Activated naive CD4-positive, alpha-beta T cell treated with anti-CD3 and anti-CD28 coated beads, Interleukin-2, amount 50 U/mL, for 24 hours (primary cell): ENCODE measurements around the gene PPP3CB.
A peak's percentile ranks its signal among the peaks of the same experiment; 100 is the strongest.
"Not testable (repeated sequence)": the region's sequence is repeated elsewhere in the genome, so short reads cannot be mapped to it uniquely, and the experiment has no call there.

Source experiments
- H3K27ac Mint-ChIP-seq: one replicate; pipeline ENCODE4 v1.8.0; 2021; ENCODE audit warnings: mild to moderate bottlenecking, mixed read lengths
- H3K27me3 Mint-ChIP-seq: one replicate; pipeline ENCODE4 v1.8.0; 2021; ENCODE audit warnings: mixed read lengths
- H3K36me3 Mint-ChIP-seq: one replicate; pipeline ENCODE4 v1.8.0; 2021; ENCODE audit warnings: mixed read lengths
- H3K4me1 Mint-ChIP-seq: one replicate; pipeline ENCODE4 v1.8.0; 2021; ENCODE audit warnings: mixed read lengths
- H3K4me3 Mint-ChIP-seq: one replicate; pipeline ENCODE4 v1.8.0; 2021; ENCODE audit warnings: mild to moderate bottlenecking, mixed read lengths
- H3K9me3 Mint-ChIP-seq: one replicate; pipeline ENCODE4 v1.8.0; 2021; ENCODE audit warnings: mixed read lengths

PPP3CB gene

GRCh38 chr10:73408978-73409521 lies 86.8 kb downstream of the PPP3CB start:
- Mint-ChIP-seq H3K27me3 (no peaks in the 10 kb centered on the region), H3K9me3 (no peaks in the 10 kb centered on the region), H3K4me1 (peaks cover 68% of the 10 kb centered on the region), H3K27ac (no peak overlapping the region), H3K36me3 (peaks cover 14% of the 10 kb centered on the region), H3K4me3 (peak overlapping the region; percentile 63)

- Mint-ChIP-seq H3K27ac (no peak overlapping the region), H3K36me3 (peaks cover 14% of the 10 kb centered on the region), H3K27me3 (no peaks in the 10 kb centered on the region), H3K9me3 (no peaks in the 10 kb centered on the region), H3K4me1 (peaks cover 75% of the 10 kb centered on the region), H3K4me3 (peak overlapping the region; percentile 19)
These were observed 87.8 kb downstream of the PPP3CB start for GRCh38 chr10:73408061-73408460.

- H3K36me3 Mint-ChIP-seq, result peaks cover 14% of the 10 kb centered on the region
- no peak overlapping the region for H3K4me3 Mint-ChIP-seq
- H3K4me1 Mint-ChIP-seq, result peaks cover 74% of the 10 kb centered on the region
- no peak overlapping the region for H3K27ac Mint-ChIP-seq
- H3K27me3 Mint-ChIP-seq, result no peaks in the 10 kb centered on the region
- no peaks in the 10 kb centered on the region for H3K9me3 Mint-ChIP-seq
These were observed 88.3 kb downstream of the PPP3CB start for GRCh38 chr10:73407495-73407894.

DNA sequence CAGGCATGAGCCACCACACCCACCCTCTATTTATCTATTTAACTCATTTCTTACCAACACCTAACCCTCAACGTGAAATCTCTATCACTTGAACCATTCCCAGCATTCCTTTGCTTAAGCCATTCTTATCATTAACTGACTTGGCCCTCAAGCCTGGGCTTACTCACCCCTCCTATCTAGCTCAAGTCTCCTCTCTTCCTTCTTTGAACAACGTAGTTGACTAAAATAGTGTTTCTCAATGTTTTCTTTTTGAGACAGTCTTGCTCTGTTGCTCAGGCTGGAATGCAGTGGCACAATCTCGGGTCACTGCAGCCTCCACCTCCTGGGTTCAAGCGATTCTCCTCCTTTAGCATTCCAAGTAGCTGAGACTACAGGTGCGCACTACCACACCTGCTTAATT lies 89.0 kb downstream of the PPP3CB start:
- H3K4me3 Mint-ChIP-seq, result peak overlapping the region; percentile 45
- H3K27me3 Mint-ChIP-seq, result no peaks in the 10 kb centered on the region
- no peak overlapping the region for H3K27ac Mint-ChIP-seq
- H3K36me3 Mint-ChIP-seq, result peaks cover 14% of the 10 kb centered on the region
- H3K4me1 Mint-ChIP-seq, result peaks cover 71% of the 10 kb centered on the region
- H3K9me3 Mint-ChIP-seq, result no peaks in the 10 kb centered on the region

DNA sequence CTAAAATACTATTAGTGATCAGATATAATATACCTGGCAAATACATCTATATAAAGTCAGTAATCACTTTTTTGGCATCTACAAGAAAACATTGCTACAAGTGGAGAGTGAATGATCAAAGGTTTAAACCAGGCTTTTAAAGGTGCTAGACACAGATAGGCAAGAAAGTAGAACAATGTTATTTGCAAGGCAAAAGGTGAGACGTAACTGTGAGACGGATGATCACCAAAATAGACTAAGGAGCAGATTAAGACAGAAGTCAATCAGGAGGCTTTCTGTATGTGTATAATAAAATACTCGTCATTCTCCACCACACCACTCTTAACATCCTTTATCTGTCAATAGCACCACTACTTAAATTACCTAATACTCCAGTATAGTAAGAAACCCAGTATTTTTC lies 90.3 kb downstream of the PPP3CB start:
- Mint-ChIP-seq H3K4me1 (peaks cover 66% of the 10 kb centered on the region), H3K27ac (peak overlapping the region; percentile 35), H3K4me3 (no peak overlapping the region), H3K36me3 (peaks cover 9% of the 10 kb centered on the region), H3K9me3 (no peaks in the 10 kb centered on the region), H3K27me3 (no peaks in the 10 kb centered on the region)

DNA sequence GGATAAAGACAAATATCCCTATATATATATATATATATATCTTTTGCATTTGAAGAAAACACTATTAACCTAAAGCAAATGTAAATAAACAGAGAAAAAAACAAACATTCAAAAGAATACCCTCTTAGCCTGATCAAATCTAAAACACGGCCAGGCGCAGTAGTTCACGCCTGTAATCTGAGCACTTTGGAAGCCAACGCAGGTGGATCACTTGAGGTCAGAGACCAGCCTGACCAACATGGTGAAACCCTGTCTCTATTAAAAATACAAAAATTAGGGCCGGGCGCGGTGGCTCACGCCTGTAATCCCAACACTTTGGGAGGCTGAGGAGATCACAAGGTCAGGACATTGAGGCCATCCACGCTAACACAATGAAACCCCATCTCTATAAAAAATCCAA lies 91.1 kb downstream of the PPP3CB start:
- no peaks in the 10 kb centered on the region for H3K27me3 Mint-ChIP-seq
- no peaks in the 10 kb centered on the region for H3K9me3 Mint-ChIP-seq
- H3K4me3 Mint-ChIP-seq, result no peak overlapping the region
- H3K36me3 Mint-ChIP-seq, result peaks cover 6% of the 10 kb centered on the region
- no peak overlapping the region for H3K27ac Mint-ChIP-seq
- peaks cover 59% of the 10 kb centered on the region for H3K4me1 Mint-ChIP-seq

DNA sequence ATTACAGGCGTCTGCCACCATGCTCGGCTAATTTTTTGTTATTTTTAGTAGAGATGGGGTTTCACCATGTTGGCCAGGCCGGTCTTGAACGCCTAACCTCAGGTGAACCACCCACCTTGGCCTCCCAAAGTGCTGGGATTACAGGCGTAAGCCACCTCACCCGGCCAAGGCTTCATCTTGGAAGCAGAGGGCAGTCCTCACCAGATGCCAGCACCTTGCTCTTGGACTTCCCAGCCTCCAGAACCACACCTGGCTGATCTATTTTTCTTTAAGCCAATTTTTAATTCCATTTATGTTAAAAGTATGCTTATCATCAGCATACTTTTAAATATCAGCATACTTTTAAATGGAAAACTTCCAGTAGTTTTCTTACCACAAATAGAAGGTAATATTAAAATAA lies 94.2 kb downstream of the PPP3CB start:
- Mint-ChIP-seq H3K4me3 (no peak overlapping the region), H3K27ac (no peak overlapping the region), H3K9me3 (no peaks in the 10 kb centered on the region), H3K36me3 (peaks cover 2% of the 10 kb centered on the region), H3K27me3 (no peaks in the 10 kb centered on the region), H3K4me1 (peaks cover 35% of the 10 kb centered on the region)

GRCh38 chr10:73399063-73399462 lies 96.8 kb downstream of the PPP3CB start:
- Mint-ChIP-seq H3K4me3 (no peak overlapping the region), H3K36me3 (peaks cover 9% of the 10 kb centered on the region), H3K4me1 (peaks cover 23% of the 10 kb centered on the region), H3K27ac (peak overlapping the region; percentile 17), H3K9me3 (no peaks in the 10 kb centered on the region), H3K27me3 (no peaks in the 10 kb centered on the region)

- peaks cover 19% of the 10 kb centered on the region for H3K4me1 Mint-ChIP-seq
- no peak overlapping the region for H3K27ac Mint-ChIP-seq
- no peaks in the 10 kb centered on the region for H3K9me3 Mint-ChIP-seq
- H3K36me3 Mint-ChIP-seq, result peaks cover 12% of the 10 kb centered on the region
- no peaks in the 10 kb centered on the region for H3K27me3 Mint-ChIP-seq
- no peak overlapping the region for H3K4me3 Mint-ChIP-seq
These were observed 97.8 kb downstream of the PPP3CB start for GRCh38 chr10:73398024-73398423.

GRCh38 chr10:73394325-73394724 lies 101.5 kb downstream of the PPP3CB start:
- not testable (repeated sequence) for H3K9me3 Mint-ChIP-seq, H3K27me3 Mint-ChIP-seq, H3K27ac Mint-ChIP-seq, H3K4me3 Mint-ChIP-seq
- Mint-ChIP-seq H3K4me1 (peaks cover 13% of the 10 kb centered on the region), H3K36me3 (peaks cover 21% of the 10 kb centered on the region)

- Mint-ChIP-seq H3K27me3 (no peaks in the 10 kb centered on the region), H3K4me3 (no peak overlapping the region), H3K4me1 (peaks cover 5% of the 10 kb centered on the region), H3K27ac (no peak overlapping the region), H3K9me3 (no peaks in the 10 kb centered on the region), H3K36me3 (peaks cover 21% of the 10 kb centered on the region)
These were observed 107.6 kb downstream of the PPP3CB start for GRCh38 chr10:73388228-73388627.

DNA sequence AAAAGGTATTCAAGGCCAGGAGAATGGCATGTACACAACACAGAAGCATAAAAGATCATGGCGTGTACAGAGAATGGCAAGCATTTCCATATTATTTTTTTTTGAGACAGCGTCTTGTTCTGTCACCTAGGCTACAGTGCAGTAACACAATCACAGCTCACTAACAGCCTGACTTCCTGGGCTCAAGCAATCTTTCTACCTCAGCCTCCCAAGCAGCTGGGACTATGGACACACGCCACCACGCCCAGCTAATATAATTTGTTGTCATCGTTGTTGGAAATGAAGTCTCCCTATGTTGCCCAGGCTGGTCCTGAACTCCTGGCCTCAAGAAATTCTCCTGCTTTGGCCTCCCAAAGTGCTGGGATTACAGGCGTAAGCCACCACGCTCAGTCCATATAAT lies 109.2 kb downstream of the PPP3CB start:
- peaks cover 2% of the 10 kb centered on the region for H3K4me1 Mint-ChIP-seq
- no peak overlapping the region for H3K4me3 Mint-ChIP-seq
- H3K36me3 Mint-ChIP-seq, result peaks cover 19% of the 10 kb centered on the region
- H3K9me3 Mint-ChIP-seq, result no peaks in the 10 kb centered on the region
- no peaks in the 10 kb centered on the region for H3K27me3 Mint-ChIP-seq
- no peak overlapping the region for H3K27ac Mint-ChIP-seq
